HG03108 (cell line): ENCODE results near the gene FGD3.

Experiments
- ATAC-seq: cut with Tn5 transposase; IDR thresholded peaks from one replicate; pipeline ENCODE4 v1.9.1; 2021; ENCODE audit warnings: moderate library complexity; ENCODE audit not compliant: unreplicated experiment

FGD3 gene

GRCh38 chr9:93066978-93067603, 119.8 kb downstream of the FGD3 start:
- ATAC-seq = no peak

GRCh38 chr9:93068956-93069355, 121.6 kb downstream of the FGD3 start:
- no peak for ATAC-seq

DNA sequence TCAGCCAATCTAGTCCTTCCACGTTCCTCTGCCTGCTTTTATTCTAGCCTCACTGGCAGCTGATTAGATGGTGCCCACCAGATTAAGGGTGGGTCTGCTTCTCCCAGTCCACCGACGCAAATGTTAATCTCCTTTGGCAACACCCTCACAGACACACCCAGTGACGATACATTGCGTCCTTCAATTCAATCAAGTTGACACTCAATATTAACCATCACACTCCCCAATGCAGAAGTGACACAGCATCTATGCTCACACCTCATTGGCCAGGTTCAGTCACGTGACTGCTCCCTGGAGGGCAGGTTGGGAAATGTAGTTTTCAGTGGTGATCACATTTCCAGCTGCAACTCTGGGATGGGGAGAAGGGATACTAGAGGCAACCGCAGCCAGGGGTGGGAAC, 124.1 kb downstream of the FGD3 start:
- no peak for ATAC-seq

- no peak for ATAC-seq
These were observed 125.1 kb downstream of the FGD3 start for GRCh38 chr9:93072383-93072795.

DNA sequence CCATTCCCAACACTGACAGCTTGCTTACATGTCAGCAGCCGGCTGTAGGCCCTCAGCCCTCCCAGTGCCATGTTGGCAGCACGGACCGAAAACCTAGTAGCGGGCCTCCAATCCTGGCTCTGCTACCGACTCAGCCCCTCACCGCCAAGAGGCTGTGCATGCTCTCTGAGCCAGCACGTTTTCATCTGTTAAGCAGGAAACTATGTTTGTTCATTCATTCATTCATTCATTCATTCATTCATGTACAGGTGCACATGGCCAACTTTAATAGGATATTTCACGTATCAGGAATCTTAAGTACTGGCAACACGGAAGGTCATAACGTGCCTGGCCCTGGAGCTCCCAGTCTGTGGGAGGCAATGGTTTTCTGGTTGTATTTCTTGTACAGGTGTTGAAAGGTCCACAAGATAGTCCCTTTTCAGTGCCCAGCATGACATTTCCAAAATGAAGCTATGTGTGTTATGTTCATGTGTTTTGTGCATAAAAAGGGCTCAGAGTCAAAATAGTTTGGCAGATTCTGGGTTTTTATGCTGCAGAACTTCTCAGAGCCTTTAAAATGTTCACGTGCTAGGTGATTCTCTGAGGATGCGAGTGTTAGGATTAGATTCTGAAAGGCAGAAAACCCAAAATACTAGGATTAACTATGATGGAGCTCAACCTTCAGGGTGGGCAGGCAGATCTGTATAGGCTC, 128.9 kb downstream of the FGD3 start:
- ATAC-seq = no peak

GRCh38 chr9:93076792-93077128, 129.4 kb downstream of the FGD3 start:
- no peak for ATAC-seq

GRCh38 chr9:93077367-93077766, 130.0 kb downstream of the FGD3 start:
- ATAC-seq = no peak

DNA sequence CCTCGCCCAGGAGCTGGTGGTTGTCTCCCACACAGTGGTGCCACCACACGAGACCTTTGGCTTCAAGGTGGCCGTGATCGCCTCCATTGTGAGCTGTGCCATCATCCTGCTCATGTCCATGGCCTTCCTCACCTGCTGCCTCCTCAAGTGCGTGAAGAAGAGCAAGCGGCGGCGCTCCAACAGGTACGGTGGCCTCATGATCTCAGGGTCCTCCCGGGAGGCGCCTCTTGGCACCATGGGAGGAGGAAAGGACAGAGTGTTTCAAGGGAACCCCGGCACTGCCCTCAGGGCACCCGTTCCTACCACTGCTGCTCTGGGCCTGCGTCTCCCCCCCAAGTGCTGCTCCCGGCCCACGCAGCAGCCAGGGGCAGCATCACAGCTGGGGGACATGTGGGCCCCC, 130.5 kb downstream of the FGD3 start:
- ATAC-seq = no peak

DNA sequence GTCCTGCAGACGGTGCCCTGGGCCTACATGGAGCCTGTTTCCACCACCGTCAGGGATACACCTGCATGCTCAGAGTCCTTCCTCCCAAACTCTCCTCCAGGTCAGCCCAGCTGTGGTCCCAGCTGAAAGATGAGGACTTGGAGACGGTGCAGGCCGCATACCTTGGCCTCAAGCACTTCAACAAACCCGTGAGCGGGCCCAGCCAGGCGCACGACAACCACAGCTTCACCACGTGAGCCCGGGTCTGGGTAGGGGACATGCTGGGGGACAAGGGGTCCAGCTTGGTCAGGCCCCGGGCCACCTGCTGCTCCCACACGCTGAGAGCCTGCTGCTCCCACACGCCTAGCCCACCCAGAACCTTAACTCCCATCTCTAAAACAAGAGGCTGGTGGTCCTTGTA, 132.0 kb downstream of the FGD3 start:
- ATAC-seq = no peak

- no peak for ATAC-seq
These were observed 133.1 kb downstream of the FGD3 start for GRCh38 chr9:93080406-93080805.

- no peak for ATAC-seq
These were observed 133.8 kb downstream of the FGD3 start for GRCh38 chr9:93081081-93081529.

- no peak for ATAC-seq
These were observed 134.6 kb downstream of the FGD3 start for GRCh38 chr9:93081931-93082330.

- no peak for ATAC-seq
These were observed 135.6 kb downstream of the FGD3 start for GRCh38 chr9:93082841-93083411.

DNA sequence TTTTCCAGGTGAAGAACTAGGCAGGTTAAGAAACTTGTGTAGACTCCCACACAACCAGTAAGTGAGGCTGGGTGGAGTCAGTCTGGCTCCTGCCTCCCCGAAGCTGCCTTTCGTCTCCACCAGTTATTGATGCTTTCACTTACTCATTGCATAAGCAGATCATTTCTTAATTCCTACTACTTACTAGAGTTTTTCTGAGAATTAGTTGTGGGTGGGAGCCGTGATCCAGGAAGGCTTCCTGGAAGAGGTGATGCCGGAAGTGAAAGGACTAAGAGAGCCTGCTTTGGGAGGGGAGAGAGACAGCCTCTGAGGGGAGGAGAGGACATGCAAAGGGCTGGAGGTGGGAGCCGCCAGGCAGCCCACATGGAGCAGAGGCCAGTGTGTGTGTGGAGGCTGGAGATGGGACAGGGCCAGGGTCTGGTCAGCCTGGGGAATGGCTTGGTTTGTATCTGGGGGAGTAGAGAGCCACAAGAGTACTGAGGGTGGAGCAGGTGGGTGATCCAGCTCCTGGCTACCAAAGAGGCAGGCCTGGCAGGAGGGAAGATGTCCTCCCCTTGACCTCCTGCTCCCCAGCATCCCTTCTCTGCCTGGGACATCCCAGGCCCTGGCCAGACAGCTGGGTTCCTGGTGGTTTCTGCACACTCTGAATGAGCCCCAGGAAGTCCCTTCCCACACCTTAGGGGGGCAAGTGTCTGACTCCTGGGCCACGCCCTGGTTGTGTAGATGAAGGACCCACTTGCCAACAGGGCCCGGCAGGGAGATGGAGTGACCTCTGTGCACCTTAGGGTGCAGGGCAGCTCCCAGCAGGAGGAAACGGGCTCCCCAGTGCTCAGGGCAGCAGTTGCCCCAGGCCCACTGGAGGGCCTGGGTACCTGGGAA, 136.5 kb downstream of the FGD3 start:
- no peak for ATAC-seq

DNA sequence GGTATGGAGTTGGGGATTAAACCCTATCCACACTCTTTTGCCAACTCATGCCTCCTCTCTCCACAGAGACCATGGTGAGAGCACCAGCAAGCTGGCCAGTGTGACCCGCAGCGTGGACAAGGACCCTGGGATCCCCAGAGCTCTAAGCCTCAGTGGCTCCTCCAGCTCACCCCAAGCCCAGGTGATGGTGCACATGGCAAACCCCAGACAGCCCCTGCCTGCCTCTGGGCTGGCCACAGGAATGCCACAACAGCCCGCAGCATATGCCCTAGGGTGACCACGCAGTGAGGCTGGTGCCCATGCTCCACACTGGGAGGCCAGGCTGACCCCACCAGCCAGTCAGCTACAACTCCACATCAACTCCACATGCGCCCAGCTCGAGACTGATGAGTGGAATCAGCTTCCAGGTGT, 137.2 kb downstream of the FGD3 start:
- no peak for ATAC-seq

- ATAC-seq = no peak
These were observed 138.4 kb downstream of the FGD3 start for GRCh38 chr9:93085676-93086075.
